OCI-LY7 (cell line): ENCODE data around the gene BICDL1. TPM values are rescaled to one million over a fixed set of nuclear protein-coding genes. Genes with fewer than 3 reads are reported as not detected.

Experiments used
- BruUV-seq: library from RNA; stranded (reverse); fragments of 400-500 nt; replicated peaks from 2 replicates; lab custom pipeline; 2021; lab: Mats Ljungman, UMichigan
- CTCF ChIA-PET: fragments of 300-600 bp; sonication (Branson Sonifier 250); formaldehyde crosslinking; loops from one replicate; lab custom pipeline; 2022; ENCODE audit warnings: antibody characterized with exemption; ENCODE audit not compliant: unreplicated experiment; lab: Charles Lee
- POLR2A ChIA-PET: fragments of 300-600 bp; sonication (Branson Sonifier 250); formaldehyde crosslinking; loops from one replicate; lab custom pipeline; 2022; ENCODE audit warnings: antibody characterized with exemption; lab: Charles Lee
- DNase-seq: peaks from one replicate; pipeline ENCODE4 v3.0.0-alpha.2; 2015; ENCODE audit warnings: low spot score
- H2AFZ ChIP-seq: fragments of 200-600 bp; sonication (generic), shearing (Covaris generic); 2 replicates; pipeline ENCODE4 v1.6.1; 2014; ENCODE audit warnings: mild to moderate bottlenecking, antibody characterized with exemption, low read length, moderate library complexity
- H3K27ac ChIP-seq: fragments of 200-600 bp; sonication (generic); 2 replicates; pipeline ENCODE4 v1.5.1; 2014; ENCODE audit warnings: mixed run types, low read depth, mild to moderate bottlenecking, moderate library complexity, low read length, inconsistent platforms; ENCODE audit not compliant: poor library complexity, severe bottlenecking
- H3K36me3 ChIP-seq: fragments of 200-600 bp; sonication (generic); 2 replicates; pipeline ENCODE4 v1.6.1; 2014; ENCODE audit warnings: mild to moderate bottlenecking, antibody characterized with exemption, low read length, moderate library complexity, mixed read lengths; ENCODE audit not compliant: insufficient read depth
- H3K4me1 ChIP-seq: fragments of 200-600 bp; sonication (generic); 2 replicates; pipeline ENCODE4 v1.5.1; 2014; ENCODE audit warnings: mild to moderate bottlenecking, low read length; ENCODE audit not compliant: insufficient read depth, poor library complexity, severe bottlenecking
- H3K4me2 ChIP-seq: fragments of 200-600 bp; sonication (generic); 2 replicates; pipeline ENCODE4 v1.6.1; 2014; ENCODE audit warnings: mild to moderate bottlenecking, low read length
- H3K4me3 ChIP-seq: fragments of 200-600 bp; sonication (generic); 2 replicates; pipeline ENCODE4 v1.5.1; 2014; ENCODE audit warnings: mild to moderate bottlenecking, low read depth, low read length; ENCODE audit not compliant: poor library complexity, severe bottlenecking
- H3K79me2 ChIP-seq: fragments of 200-600 bp; sonication (generic); 2 replicates; pipeline ENCODE4 v1.6.1; 2016; ENCODE audit warnings: low read depth, mild to moderate bottlenecking, low read length, moderate library complexity, mixed read lengths; ENCODE audit not compliant: insufficient read depth
- H3K9me2 ChIP-seq: fragments of 200-600 bp; sonication (generic); 2 replicates; pipeline ENCODE4 v1.6.1; 2016; ENCODE audit warnings: mild to moderate bottlenecking, low read length, mixed read lengths; ENCODE audit not compliant: insufficient read depth
- H3K9me3 ChIP-seq: fragments of 200-600 bp; sonication (generic); 2 replicates; pipeline ENCODE4 v1.6.1; 2014; ENCODE audit warnings: mild to moderate bottlenecking, mixed run types, low read length, mixed read lengths
- H4K20me1 ChIP-seq: fragments of 200-600 bp; sonication (generic); 2 replicates; pipeline ENCODE4 v1.6.1; 2014; ENCODE audit warnings: mild to moderate bottlenecking, antibody characterized with exemption, low read length, moderate library complexity, mixed read lengths; ENCODE audit not compliant: insufficient read depth
- CTCF ChIP-seq: fragments of 200-600 bp; sonication (generic); conservative IDR thresholded peaks from 2 replicates; pipeline ENCODE4 v1.5.1; 2014; ENCODE audit warnings: mild to moderate bottlenecking, antibody characterized with exemption, low read length, moderate library complexity, mixed read lengths
- EZH2phosphoT487 ChIP-seq: fragments of 200-600 bp; sonication (generic); IDR thresholded peaks from 2 replicates; pipeline ENCODE4 v1.6.1; 2018; ENCODE audit warnings: low read depth, borderline replicate concordance, mild to moderate bottlenecking, mixed run types, antibody characterized with exemption, low read length, moderate library complexity, mixed read lengths
- intact Hi-C: fragments of 100-400 bp; cut with micrococcal nuclease; formaldehyde crosslinking; loops from one replicate; pipeline ENCODE4 v1.10.0; 2022; ENCODE audit not compliant: unreplicated experiment
- total RNA-seq, 2 experiments: library from RNA; depleted of rRNA in 1 of 2; stranded (reverse); fragments of >200 nt in 1 of 2; shearing (Covaris generic) in 1 of 2; gene quantifications; 2 replicates each; pipeline ENCODE4 v1.2.3, GENCODE V29; 2014 to 2022

BICDL1 gene
- total RNA-seq, 2 experiments from 2014 or later: 6.5 to 22.6 TPM

GRCh38 chr12:120047072-120047471, 58.0 kb downstream of the BICDL1 start:
- Histone ChIP-seq H3K4me1 (no peaks in the 10 kb centered on the region), H3K4me2 (no peak overlapping the region), H3K9me3 (no peaks in the 10 kb centered on the region), H3K79me2 (no peaks in the 10 kb centered on the region), H2AFZ (no peak overlapping the region), H3K27ac (no peak overlapping the region), H4K20me1 (no peaks in the 10 kb centered on the region), H3K9me2 (no peaks in the 10 kb centered on the region), H3K36me3 (no peaks in the 10 kb centered on the region), H3K4me3 (no peak overlapping the region)
- no peak for TF ChIP-seq EZH2phosphoT487
- no peak for TF ChIP-seq CTCF
- DNase-seq: no peak
- no TSS peak for BruUV-seq
- ChIA-PET POLR2A (interaction anchor here (1.0 to 1.4 kb wide), 3 partner anchors 13 to 40 kb away, joined by 3 to 6 read pairs (median 3); no protein-coding TSS in a partner anchor), CTCF (no interaction called here)
- intact Hi-C loops: no loop called here

DNA sequence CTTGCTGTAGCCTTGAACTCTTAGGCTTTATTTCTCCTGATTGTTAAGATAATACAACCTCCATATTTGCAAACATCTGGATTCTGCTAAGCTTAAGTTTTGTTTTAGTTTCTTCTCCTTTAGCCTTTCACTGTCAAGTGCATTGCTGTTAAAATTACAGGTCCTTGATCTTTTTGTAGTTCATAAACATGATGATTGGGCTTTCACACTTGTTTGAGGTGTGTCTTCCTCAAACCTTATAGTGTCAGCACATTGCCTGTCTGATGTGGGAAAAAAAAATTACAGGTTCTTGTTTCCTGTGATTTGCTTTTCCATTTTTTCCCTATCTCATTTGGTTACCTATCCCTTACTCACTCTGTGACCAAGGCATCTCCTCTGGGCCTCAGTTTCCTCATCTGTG, 59.2 kb downstream of the BICDL1 start:
- Histone ChIP-seq H3K9me2 (no peaks in the 10 kb centered on the region), H3K79me2 (no peaks in the 10 kb centered on the region), H3K4me1 (no peaks in the 10 kb centered on the region), H3K4me3 (no peak overlapping the region), H3K9me3 (no peaks in the 10 kb centered on the region), H3K4me2 (no peak overlapping the region), H3K27ac (no peak overlapping the region), H3K36me3 (no peaks in the 10 kb centered on the region), H4K20me1 (no peaks in the 10 kb centered on the region), H2AFZ (no peak overlapping the region)
- TF ChIP-seq CTCF (no peak), EZH2phosphoT487 (no peak)
- intact Hi-C loops: no loop called here
- no peak for DNase-seq
- ChIA-PET CTCF (no interaction called here), POLR2A (interaction anchor here (0.6 to 1.4 kb wide), 4 partner anchors 12 to 254 kb away, joined by 3 to 6 read pairs (median 5); partner anchors contain the start of gene SIRT4)
- BruUV-seq: no TSS peak

GRCh38 chr12:120049426-120049825, 60.4 kb downstream of the BICDL1 start:
- Histone ChIP-seq H3K4me3 (no peak overlapping the region), H2AFZ (no peak overlapping the region), H3K9me3 (no peaks in the 10 kb centered on the region), H3K4me1 (no peaks in the 10 kb centered on the region), H3K9me2 (no peaks in the 10 kb centered on the region), H3K4me2 (no peak overlapping the region), H4K20me1 (no peaks in the 10 kb centered on the region), H3K36me3 (no peaks in the 10 kb centered on the region), H3K27ac (no peak overlapping the region), H3K79me2 (no peaks in the 10 kb centered on the region)
- ChIA-PET POLR2A (interaction anchor here (0.8 kb wide), 1 partner anchor 42 kb away, joined by 3 read pairs; no protein-coding TSS in a partner anchor), CTCF (no interaction called here)
- TF ChIP-seq EZH2phosphoT487 (no peak), CTCF (no peak)
- no peak for DNase-seq
- no TSS peak for BruUV-seq
- intact Hi-C loops: no loop called here
